H1 (cell line): ENCODE results near the gene DYNC1H1.

Experiments
- ASH2L ChIP-seq: fragments of 200-600, 300-600 bp; sonication (generic); IDR thresholded peaks from one replicate; pipeline ENCODE4 v1.7.1; 2017; ENCODE audit warnings: low read length
- BACH1 ChIP-seq: IDR thresholded peaks from 2 replicates; pipeline ENCODE4 v1.6.1; 2012; ENCODE audit warnings: low read length, improper control_type of control experiment
- CBX8 ChIP-seq: fragments of 300-800, 300-1000 bp; sonication (generic); IDR thresholded peaks from 2 replicates; pipeline ENCODE4 v1.7.1; 2016; ENCODE audit warnings: low read depth, low read length, borderline replicate concordance
- EP300 ChIP-seq, 2 experiments: IDR thresholded peaks; 1 replicate in 1 of 2; 2 replicates in 1 of 2; pipeline ENCODE4 v1.6.1; 2011 to 2012; ENCODE audit warnings: low read depth in 2 of 2, low read length in 2 of 2, mild to moderate bottlenecking in 2 of 2, borderline replicate concordance in 1 of 2, inconsistent platforms in 1 of 2, moderate library complexity in 1 of 2
- EZH2 ChIP-seq: fragments of 200-600 bp; sonication (generic); IDR thresholded peaks from 2 replicates; pipeline ENCODE4 v1.7.1; 2012; ENCODE audit warnings: low read depth, mild to moderate bottlenecking, moderate library complexity, low read length, inconsistent platforms; ENCODE audit not compliant: severe bottlenecking
- GABPA ChIP-seq: IDR thresholded peaks from 2 replicates; pipeline ENCODE4 v1.6.1; 2011; ENCODE audit warnings: mild to moderate bottlenecking, low read length, moderate library complexity, borderline replicate concordance; ENCODE audit not compliant: insufficient read depth
- MAFK ChIP-seq: IDR thresholded peaks from 2 replicates; pipeline ENCODE4 v1.6.1; 2012; ENCODE audit warnings: low read depth, mild to moderate bottlenecking, improper control_type of control experiment, low read length
- POLR2A ChIP-seq, 2 experiments: IDR thresholded peaks; 1 replicate in 1 of 2; 2 replicates in 1 of 2; pipeline ENCODE4 v1.6.1; 2011; ENCODE audit warnings: low read depth in 2 of 2, low read length in 2 of 2, mild to moderate bottlenecking in 2 of 2; ENCODE audit errors: control extremely low read depth in 1 of 2
- TAF1 ChIP-seq: IDR thresholded peaks from 2 replicates; pipeline ENCODE4 v1.6.1; 2011; ENCODE audit warnings: mild to moderate bottlenecking, low read depth, low read length
- YY1 ChIP-seq: IDR thresholded peaks from 2 replicates; pipeline ENCODE4 v1.6.1; 2011; ENCODE audit warnings: low read depth, mild to moderate bottlenecking, low read length
- TF ChIP-seq, protein P1 (sequence below), 3 experiments: IDR thresholded peaks; 1 replicate in 2 of 3; 2 replicates in 1 of 3; pipeline versions ENCODE4 v1.5.1 to v1.6.1; 2011; ENCODE audit warnings: low read length in 3 of 3, mild to moderate bottlenecking in 3 of 3, inconsistent platforms in 2 of 3, low read depth in 1 of 3, moderate library complexity in 1 of 3; ENCODE audit not compliant: insufficient read depth in 1 of 3; ENCODE audit errors: control extremely low read depth in 1 of 3

DNA sequence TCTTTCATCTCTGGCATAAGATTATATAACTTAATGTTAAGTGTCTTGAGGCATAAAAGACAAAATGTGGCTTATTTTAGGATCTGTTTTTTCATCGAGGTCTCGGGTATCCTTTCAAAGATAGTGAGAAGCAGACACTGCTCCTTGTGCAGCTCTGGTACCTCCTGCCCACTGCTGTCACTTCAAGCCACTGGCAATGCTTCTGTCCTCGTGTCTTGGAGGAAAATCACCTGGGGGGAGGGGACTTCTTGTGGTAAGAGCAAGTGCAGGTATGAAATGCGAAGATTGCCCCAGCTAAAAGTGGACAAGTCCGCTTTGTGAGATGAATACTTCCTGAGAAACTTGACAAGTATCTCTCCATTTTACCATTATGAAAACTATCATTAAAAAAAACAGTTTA lies 37.8 kb upstream of the DYNC1H1 start:
- TF ChIP-seq, protein P1, sequence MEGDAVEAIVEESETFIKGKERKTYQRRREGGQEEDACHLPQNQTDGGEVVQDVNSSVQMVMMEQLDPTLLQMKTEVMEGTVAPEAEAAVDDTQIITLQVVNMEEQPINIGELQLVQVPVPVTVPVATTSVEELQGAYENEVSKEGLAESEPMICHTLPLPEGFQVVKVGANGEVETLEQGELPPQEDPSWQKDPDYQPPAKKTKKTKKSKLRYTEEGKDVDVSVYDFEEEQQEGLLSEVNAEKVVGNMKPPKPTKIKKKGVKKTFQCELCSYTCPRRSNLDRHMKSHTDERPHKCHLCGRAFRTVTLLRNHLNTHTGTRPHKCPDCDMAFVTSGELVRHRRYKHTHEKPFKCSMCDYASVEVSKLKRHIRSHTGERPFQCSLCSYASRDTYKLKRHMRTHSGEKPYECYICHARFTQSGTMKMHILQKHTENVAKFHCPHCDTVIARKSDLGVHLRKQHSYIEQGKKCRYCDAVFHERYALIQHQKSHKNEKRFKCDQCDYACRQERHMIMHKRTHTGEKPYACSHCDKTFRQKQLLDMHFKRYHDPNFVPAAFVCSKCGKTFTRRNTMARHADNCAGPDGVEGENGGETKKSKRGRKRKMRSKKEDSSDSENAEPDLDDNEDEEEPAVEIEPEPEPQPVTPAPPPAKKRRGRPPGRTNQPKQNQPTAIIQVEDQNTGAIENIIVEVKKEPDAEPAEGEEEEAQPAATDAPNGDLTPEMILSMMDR (IDR thresholded peaks at IDR 0.05; ENCODE audit: control extremely low read depth in 1 of 3, insufficient read depth in 1 of 3, low read depth in 1 of 3, low read length in 3 of 3) = no peak
- no peak for TF ChIP-seq YY1
- no peak for TF ChIP-seq MAFK
- no peak for TF ChIP-seq POLR2A (IDR thresholded peaks at IDR 0.05; ENCODE audit: control extremely low read depth in 1 of 2, low read depth in 2 of 2, low read length in 2 of 2)
- TF ChIP-seq EZH2 = no peak
- TF ChIP-seq TAF1 = no peak
- TF ChIP-seq GABPA = no peak
- TF ChIP-seq BACH1 = no peak
- TF ChIP-seq ASH2L = no peak
- no peak for TF ChIP-seq EP300 (IDR thresholded peaks at IDR 0.05; ENCODE audit: borderline replicate concordance in 1 of 2, low read depth in 2 of 2, low read length in 2 of 2)
- no peak for TF ChIP-seq CBX8
